ENCODE results near the gene TSPO2. TPM values are rescaled to one million over a fixed set of nuclear protein-coding genes. Genes with fewer than 3 reads are reported as not detected.

TSPO2 gene
- total RNA-seq, 2 experiments from 2014 or later = not detected

DNA sequence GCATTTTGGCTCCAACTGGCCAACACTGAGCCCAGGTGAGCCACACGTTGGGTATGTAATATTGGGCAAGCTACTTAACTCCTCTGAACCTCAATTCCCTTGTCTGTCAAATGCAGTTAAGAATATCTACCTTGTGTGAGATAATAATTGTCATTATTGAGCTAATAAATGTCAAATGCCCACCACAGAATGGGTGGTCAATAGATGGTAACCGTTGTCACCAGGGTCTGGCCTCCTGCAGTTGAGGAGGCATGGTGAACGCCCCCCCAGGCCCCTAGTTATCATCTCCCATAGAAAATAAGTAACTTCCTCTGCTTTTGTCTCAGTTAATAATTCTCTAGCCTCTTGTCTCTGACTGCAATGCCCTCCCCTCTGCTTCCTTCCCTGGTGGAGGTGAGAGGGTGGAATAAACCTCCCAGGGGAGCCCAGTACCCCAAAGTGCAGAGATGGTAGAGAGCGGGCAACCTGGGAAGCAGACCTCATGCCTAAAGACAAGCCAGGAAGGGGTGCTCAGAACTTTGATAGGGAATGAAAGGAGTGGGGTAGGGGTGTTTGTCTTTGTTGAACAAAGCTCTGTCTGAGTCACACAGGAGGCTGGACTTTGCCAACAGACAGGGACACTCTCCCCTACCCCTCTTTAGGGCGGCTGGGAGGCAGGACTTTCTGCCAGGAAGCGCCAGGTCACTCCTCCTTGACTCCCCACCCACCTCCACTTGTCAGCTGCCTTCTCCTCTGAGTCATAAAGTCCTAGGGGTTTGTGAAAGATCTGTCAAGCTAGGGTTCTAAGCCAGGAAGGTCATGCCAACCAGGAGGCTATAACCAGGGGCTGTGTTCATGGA, 1.9 kb upstream of the TSPO2 start:
- Mint-ChIP-seq H3K4me3 (no peak overlapping the region), H3K9me3 (ENCODE audit: insufficient read depth) (no peaks in the 10 kb centered on the region), H3K4me1 (ENCODE audit: low read depth) (peaks cover 12% of the 10 kb centered on the region), H3K36me3 (ENCODE audit: low read depth) (no peaks in the 10 kb centered on the region), H3K27me3 (ENCODE audit: low read depth) (no peaks in the 10 kb centered on the region), H3K27ac (peak overlapping the region; percentile 27)
- ChIA-PET POLR2A (interaction anchor here (2.1 kb wide), 1 partner anchor 12 kb away, joined by 11 read pairs; no protein-coding TSS in a partner anchor), CTCF (interaction anchor here (0.9 to 6.6 kb wide), 11 partner anchors 10 to 142 kb away, joined by 3 to 130 read pairs (median 7); partner anchors contain the start of gene APOBEC2)
- DNase-seq = peak; percentile 26
- no peak for ATAC-seq

DNA sequence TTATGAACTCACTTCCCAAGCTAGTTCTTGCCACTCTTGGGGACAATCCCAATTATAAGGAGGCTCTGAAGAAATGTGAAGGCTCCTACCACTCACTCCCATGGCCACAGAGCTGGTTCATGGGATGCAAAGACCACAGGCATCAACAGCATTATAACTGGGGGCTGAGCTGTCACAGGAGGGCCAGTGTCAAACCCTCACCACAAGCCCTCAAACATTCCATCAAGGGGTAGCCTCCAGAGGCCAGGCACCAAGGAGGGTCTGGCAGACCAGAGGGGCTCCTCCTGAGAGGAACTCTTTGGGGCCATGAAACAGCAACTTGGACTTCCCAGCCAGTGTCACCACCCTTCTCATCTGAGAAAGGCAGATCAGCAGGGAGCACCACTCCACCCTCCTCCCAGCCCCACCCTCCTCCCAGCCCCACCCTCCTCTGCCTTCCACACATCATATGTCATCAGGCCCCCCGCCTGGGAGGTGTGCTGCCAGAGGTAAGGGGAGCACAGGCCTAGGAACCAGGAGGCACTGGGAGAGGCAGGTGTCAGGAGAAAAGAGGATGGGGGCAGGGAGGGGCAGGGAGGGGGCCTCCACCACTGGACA, 1.2 kb upstream of the TSPO2 start:
- Mint-ChIP-seq H3K9me3 (ENCODE audit: insufficient read depth) (no peaks in the 10 kb centered on the region), H3K4me1 (ENCODE audit: low read depth) (peaks cover 12% of the 10 kb centered on the region), H3K4me3 (no peak overlapping the region), H3K27ac (no peak overlapping the region), H3K36me3 (ENCODE audit: low read depth) (no peaks in the 10 kb centered on the region), H3K27me3 (ENCODE audit: low read depth) (no peaks in the 10 kb centered on the region)
- POLR2A ChIA-PET = interaction anchor here (1.3 to 2.1 kb wide), 2 partner anchors 12 to 13 kb away, joined by 3 to 11 read pairs; partner anchors contain the start of gene APOBEC2
- DNase-seq (no peak), ATAC-seq (no peak)
- CTCF ChIA-PET = interaction anchor here (2.4 to 6.6 kb wide), 5 partner anchors 10 to 29 kb away, joined by 7 to 130 read pairs (median 35); partner anchors contain the start of gene APOBEC2

DNA sequence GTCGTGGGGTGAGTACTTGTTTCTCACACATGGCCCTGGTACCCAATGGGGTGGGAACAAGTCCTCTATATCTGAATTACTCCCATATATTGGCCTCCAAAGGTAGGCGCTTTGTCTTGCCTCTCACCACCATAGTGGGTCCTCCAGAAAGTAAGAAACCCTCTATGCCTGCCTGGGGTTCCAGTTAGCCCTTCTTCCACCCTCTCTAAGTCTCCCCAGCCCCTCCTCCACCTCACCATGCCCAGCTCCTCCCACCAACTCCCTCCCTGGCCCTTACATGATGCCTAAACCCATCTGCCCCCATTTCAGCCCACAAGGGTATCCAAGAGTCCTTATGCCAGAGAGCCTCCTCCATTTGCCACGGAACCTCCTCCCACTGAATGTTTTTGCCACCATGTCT, 884 bp downstream of the TSPO2 start:
- ChIA-PET CTCF (interaction anchor here (4.8 kb wide), 1 partner anchor 15 kb away, joined by 27 read pairs; no protein-coding TSS in a partner anchor), POLR2A (no interaction called here)
- ATAC-seq = no peak
- H3K4me3 Mint-ChIP-seq = no peak overlapping the region
- H3K4me1 Mint-ChIP-seq (ENCODE audit: low read depth) = peaks cover 9% of the 10 kb centered on the region
- no peaks in the 10 kb centered on the region for H3K9me3 Mint-ChIP-seq (ENCODE audit: insufficient read depth)
- H3K27me3 Mint-ChIP-seq (ENCODE audit: low read depth) = no peaks in the 10 kb centered on the region
- DNase-seq = no peak
- H3K27ac Mint-ChIP-seq = no peak overlapping the region
- no peaks in the 10 kb centered on the region for H3K36me3 Mint-ChIP-seq (ENCODE audit: low read depth)

DNA sequence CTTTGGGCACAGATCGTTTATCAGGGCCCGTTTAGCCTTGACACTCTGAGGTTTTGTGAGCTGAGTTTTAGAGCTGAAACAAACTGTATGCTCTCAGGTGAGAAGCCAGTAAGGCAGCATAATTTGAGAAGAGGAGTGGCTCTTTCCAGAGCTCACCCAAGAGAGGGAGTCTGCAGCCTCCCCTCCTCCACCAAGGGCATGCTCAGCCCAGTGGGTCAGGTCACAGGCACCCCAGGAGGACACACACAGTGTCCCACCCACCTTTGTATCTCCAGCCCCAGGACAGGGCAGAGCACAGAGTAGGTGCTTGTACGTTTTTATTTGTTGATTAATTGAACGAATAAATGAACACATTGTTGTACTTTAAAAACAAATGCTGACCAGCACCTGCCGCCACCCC, 3.4 kb downstream of the TSPO2 start:
- no peak for DNase-seq
- Mint-ChIP-seq H3K27me3 (ENCODE audit: low read depth) (no peaks in the 10 kb centered on the region), H3K9me3 (ENCODE audit: insufficient read depth) (no peaks in the 10 kb centered on the region), H3K4me1 (ENCODE audit: low read depth) (peaks cover 4% of the 10 kb centered on the region), H3K27ac (no peak overlapping the region), H3K4me3 (no peak overlapping the region), H3K36me3 (ENCODE audit: low read depth) (no peaks in the 10 kb centered on the region)
- ChIA-PET CTCF (interaction anchor here (1.1 to 4.8 kb wide), 6 partner anchors 8 to 18 kb away, joined by 3 to 27 read pairs (median 5); no protein-coding TSS in a partner anchor), POLR2A (interaction anchor here (0.6 to 0.7 kb wide), 2 partner anchors 17 to 218 kb away, joined by 3 to 7 read pairs; no protein-coding TSS in a partner anchor)
- no peak for ATAC-seq

DNA sequence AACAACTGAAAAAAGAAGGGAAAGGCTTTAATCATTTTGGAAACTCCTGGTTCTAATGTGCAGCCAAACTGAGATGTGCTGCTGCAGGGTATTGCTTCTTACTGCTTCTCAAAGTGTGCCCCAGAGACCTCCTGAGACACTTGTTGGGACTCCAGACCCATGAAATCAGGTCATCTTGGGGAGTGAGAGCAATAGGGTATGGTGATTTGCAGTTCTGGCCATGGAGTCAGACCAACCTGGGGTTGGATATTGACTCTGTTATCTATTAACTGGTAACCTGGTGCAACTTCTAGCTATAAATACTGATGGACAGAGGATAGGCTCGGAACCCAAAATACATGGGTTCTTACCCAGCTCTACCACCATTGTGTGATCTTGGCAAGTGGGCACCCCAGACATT, 3.8 kb downstream of the TSPO2 start:
- ATAC-seq (no peak), DNase-seq (no peak)
- POLR2A ChIA-PET = interaction anchor here (0.7 to 1.0 kb wide), 2 partner anchors 11 to 18 kb away, joined by 3 read pairs; no protein-coding TSS in a partner anchor
- no peak overlapping the region for H3K27ac Mint-ChIP-seq
- H3K4me3 Mint-ChIP-seq = no peak overlapping the region
- CTCF ChIA-PET = interaction anchor here (1.1 to 4.8 kb wide), 5 partner anchors 8 to 21 kb away, joined by 3 to 27 read pairs (median 5); no protein-coding TSS in a partner anchor
- H3K36me3 Mint-ChIP-seq (ENCODE audit: low read depth) = no peaks in the 10 kb centered on the region
- no peaks in the 10 kb centered on the region for H3K4me1 Mint-ChIP-seq (ENCODE audit: low read depth)
- H3K27me3 Mint-ChIP-seq (ENCODE audit: low read depth) = no peaks in the 10 kb centered on the region
- H3K9me3 Mint-ChIP-seq (ENCODE audit: insufficient read depth) = no peaks in the 10 kb centered on the region

DNA sequence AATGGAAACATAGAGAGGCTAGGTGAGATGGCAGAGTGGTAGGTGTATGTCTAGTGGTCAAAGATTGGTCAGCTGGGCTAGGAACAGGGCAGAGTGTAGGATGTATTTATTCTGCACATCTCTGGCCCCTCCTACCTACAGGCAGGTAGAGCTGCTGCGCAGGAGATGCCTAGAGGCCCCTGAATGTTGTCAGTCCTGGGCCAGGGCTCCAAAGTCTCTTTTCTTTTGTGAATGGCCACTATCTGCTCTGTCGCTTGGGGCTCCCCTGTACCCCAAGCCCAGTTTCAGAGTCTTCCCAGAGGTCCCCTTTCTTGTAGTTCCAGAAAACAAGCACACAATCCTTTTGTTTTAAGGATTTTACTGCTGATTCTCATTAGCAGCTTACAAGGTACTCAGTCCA, 5.0 kb downstream of the TSPO2 start:
- ATAC-seq = no peak
- ChIA-PET CTCF (interaction anchor here (4.8 kb wide), 1 partner anchor 19 kb away, joined by 27 read pairs; no protein-coding TSS in a partner anchor), POLR2A (no interaction called here)
- no peaks in the 10 kb centered on the region for H3K27me3 Mint-ChIP-seq (ENCODE audit: low read depth)
- H3K4me1 Mint-ChIP-seq (ENCODE audit: low read depth) = peaks cover 11% of the 10 kb centered on the region
- H3K27ac Mint-ChIP-seq = no peak overlapping the region
- no peaks in the 10 kb centered on the region for H3K9me3 Mint-ChIP-seq (ENCODE audit: insufficient read depth)
- H3K36me3 Mint-ChIP-seq (ENCODE audit: low read depth) = peaks cover 8% of the 10 kb centered on the region
- H3K4me3 Mint-ChIP-seq = no peak overlapping the region
- no peak for DNase-seq

DNA sequence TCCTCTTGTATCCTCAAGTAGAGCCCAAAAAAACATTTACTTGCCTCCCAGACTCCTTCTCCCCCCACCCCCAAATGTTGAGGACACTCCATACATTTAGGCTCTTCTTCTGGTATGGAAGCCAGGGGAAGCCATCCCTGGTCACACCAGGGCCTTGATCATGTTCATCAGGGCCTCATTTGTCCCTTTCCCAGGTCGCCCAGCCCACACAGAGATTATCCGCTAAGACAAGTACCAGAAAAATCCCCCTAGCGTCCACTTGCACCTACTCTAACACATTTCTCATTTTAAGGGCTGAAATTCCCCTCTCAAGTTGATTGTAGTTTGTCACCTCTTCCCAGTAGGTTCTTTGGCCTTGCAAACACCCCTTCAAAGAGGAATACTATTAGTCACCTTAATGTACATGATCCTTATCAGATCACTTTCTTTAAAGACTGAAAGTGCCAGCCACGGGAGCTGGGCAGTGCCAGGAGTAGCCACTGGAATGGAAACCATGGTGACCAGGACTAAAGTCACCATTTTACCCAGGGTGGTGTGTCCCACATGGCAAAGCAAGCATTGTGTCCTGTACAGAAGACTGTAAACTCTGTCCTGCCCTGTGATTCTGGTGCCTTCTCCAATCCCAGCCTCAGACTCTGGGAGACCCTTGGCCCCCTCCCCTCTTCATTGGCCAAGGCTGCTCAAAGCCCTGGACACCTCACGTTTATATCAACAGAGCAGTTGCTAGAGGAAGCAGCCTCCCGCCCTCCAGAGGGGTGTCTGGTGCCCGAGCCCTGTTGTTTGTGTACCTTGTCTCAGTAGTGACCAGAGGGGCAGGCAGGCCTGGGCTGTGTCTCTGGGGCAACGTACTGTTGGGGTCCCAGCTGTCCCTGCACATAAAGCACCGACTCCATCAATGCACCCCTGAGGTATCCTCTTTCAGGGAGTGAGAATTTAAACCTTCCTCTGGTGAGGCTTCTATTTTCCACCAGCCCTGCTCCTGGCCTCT, 5.8 kb downstream of the TSPO2 start:
- no peaks in the 10 kb centered on the region for H3K27me3 Mint-ChIP-seq (ENCODE audit: low read depth)
- H3K27ac Mint-ChIP-seq = no peak overlapping the region
- no peak for ATAC-seq
- ChIA-PET CTCF (interaction anchor here (4.8 to 5.7 kb wide), 2 partner anchors 8 to 20 kb away, joined by 27 to 35 read pairs; partner anchors contain the start of gene UNC5CL), POLR2A (interaction anchor here (1.5 to 2.0 kb wide), 2 partner anchors 20 to 23 kb away, joined by 4 to 5 read pairs; no protein-coding TSS in a partner anchor)
- peaks cover 8% of the 10 kb centered on the region for H3K36me3 Mint-ChIP-seq (ENCODE audit: low read depth)
- peaks cover 17% of the 10 kb centered on the region for H3K4me1 Mint-ChIP-seq (ENCODE audit: low read depth)
- no peaks in the 10 kb centered on the region for H3K9me3 Mint-ChIP-seq (ENCODE audit: insufficient read depth)
- no peak overlapping the region for H3K4me3 Mint-ChIP-seq
- DNase-seq = no peak

DNA sequence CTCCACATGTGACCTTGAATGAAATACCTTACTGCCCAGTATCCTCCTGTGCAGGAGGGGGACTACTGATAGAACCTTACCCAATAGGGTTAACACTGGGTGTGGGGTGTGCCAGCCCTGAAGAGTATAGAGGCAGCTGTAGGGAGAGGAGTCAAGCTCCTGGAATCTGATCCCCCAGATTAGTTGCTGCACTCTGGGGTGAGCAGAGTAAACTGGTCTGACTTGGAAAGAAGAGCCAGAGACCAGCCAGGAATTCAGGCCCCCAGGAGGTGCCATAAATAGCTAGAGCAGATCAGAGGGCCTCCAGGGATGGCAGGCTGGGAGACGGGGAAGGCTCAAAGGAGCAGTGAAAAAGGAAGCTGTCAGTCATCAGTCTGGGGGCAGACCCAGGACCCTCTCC, 7.3 kb downstream of the TSPO2 start:
- ChIA-PET POLR2A (interaction anchor here (1.5 to 2.0 kb wide), 2 partner anchors 22 kb away, joined by 4 to 5 read pairs; no protein-coding TSS in a partner anchor), CTCF (interaction anchor here (0.7 to 5.7 kb wide), 3 partner anchors 10 to 21 kb away, joined by 3 to 35 read pairs (median 6); partner anchors contain the start of gene UNC5CL)
- no peak overlapping the region for H3K4me3 Mint-ChIP-seq
- no peak overlapping the region for H3K27ac Mint-ChIP-seq
- DNase-seq = no peak
- H3K9me3 Mint-ChIP-seq (ENCODE audit: insufficient read depth) = no peaks in the 10 kb centered on the region
- H3K4me1 Mint-ChIP-seq (ENCODE audit: low read depth) = peaks cover 17% of the 10 kb centered on the region
- no peak for ATAC-seq
- no peaks in the 10 kb centered on the region for H3K27me3 Mint-ChIP-seq (ENCODE audit: low read depth)
- H3K36me3 Mint-ChIP-seq (ENCODE audit: low read depth) = peaks cover 8% of the 10 kb centered on the region

DNA sequence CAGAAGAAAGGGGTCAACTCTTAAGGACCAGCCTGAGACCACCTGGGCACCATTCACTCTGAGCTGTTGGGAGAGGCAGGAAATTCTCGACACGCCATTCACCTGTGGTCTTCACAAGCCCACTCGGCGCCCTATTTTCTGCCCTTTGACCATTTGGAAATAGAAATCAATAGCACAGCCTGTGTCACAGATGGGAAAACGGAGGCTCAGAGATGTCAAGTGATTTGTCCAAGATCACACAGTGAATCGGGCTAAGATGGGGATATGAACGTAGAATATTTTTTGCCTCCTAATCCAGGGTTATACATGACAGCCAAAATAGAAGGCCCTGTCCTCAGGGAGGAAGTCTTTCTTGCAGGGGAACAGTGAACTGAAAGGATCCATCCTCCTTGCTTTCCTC, 7.7 kb downstream of the TSPO2 start:
- no peak overlapping the region for H3K27ac Mint-ChIP-seq
- DNase-seq (no peak), ATAC-seq (no peak)
- peaks cover 8% of the 10 kb centered on the region for H3K36me3 Mint-ChIP-seq (ENCODE audit: low read depth)
- H3K27me3 Mint-ChIP-seq (ENCODE audit: low read depth) = no peaks in the 10 kb centered on the region
- CTCF ChIA-PET = interaction anchor here (0.7 to 5.7 kb wide), 3 partner anchors 10 to 22 kb away, joined by 3 to 35 read pairs (median 6); partner anchors contain the start of gene UNC5CL
- peaks cover 19% of the 10 kb centered on the region for H3K4me1 Mint-ChIP-seq (ENCODE audit: low read depth)
- H3K4me3 Mint-ChIP-seq = no peak overlapping the region
- H3K9me3 Mint-ChIP-seq (ENCODE audit: insufficient read depth) = no peaks in the 10 kb centered on the region
- POLR2A ChIA-PET = interaction anchor here (2.0 kb wide), 1 partner anchor 22 kb away, joined by 5 read pairs; no protein-coding TSS in a partner anchor

DNA sequence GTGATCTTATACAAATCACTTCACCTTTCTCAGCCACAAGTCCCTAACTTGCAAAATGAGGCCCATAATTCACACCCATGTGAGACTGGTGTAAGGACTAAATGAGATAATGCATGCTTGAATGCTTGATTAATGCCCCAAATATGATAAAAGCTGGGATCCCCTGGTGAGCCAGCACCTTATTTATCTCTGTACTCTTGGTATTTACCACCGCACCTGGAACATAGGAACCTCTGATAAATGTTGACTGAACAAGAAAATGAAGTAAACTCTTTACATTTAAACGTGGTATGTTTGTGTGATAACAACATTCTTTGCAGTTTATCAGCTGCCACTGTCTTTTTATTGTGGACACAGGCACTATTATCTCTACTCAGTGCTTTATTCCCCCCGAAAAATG, 8.3 kb downstream of the TSPO2 start:
- no peak overlapping the region for H3K27ac Mint-ChIP-seq
- no peak for DNase-seq
- peaks cover 8% of the 10 kb centered on the region for H3K36me3 Mint-ChIP-seq (ENCODE audit: low read depth)
- H3K4me3 Mint-ChIP-seq = no peak overlapping the region
- no peak for ATAC-seq
- ChIA-PET POLR2A (no interaction called here), CTCF (interaction anchor here (1.7 to 5.7 kb wide), 2 partner anchors 11 to 22 kb away, joined by 6 to 35 read pairs; partner anchors contain the start of gene UNC5CL)
- peaks cover 19% of the 10 kb centered on the region for H3K4me1 Mint-ChIP-seq (ENCODE audit: low read depth)
- H3K9me3 Mint-ChIP-seq (ENCODE audit: insufficient read depth) = no peaks in the 10 kb centered on the region
- no peaks in the 10 kb centered on the region for H3K27me3 Mint-ChIP-seq (ENCODE audit: low read depth)
